HL-60 (cell line): ENCODE data around the gene RNLS.

ENCODE experiments used
- DNase-seq, 2 experiments: peaks; one replicate each; pipeline ENCODE4 v3.0.0-alpha.2; 2010 to 2020; ENCODE audit warnings: low read depth in 1 of 2, low spot score in 1 of 2
- H3K27ac ChIP-seq: fragments of 250-450 bp; sonication (Bioruptor Pico); replicated peaks from 2 replicates; pipeline ENCODE4 v1.5.1; 2020; ENCODE audit warnings: mild to moderate bottlenecking, moderate library complexity
- H3K27me3 ChIP-seq: fragments of 250-450 bp; sonication (Bioruptor Pico); 2 replicates; pipeline ENCODE4 v1.5.1; 2021; ENCODE audit warnings: mild to moderate bottlenecking, moderate library complexity; ENCODE audit not compliant: insufficient read depth, poor library complexity, severe bottlenecking
- H3K4me3 ChIP-seq: replicated peaks from 2 replicates; pipeline ENCODE4 v1.5.1; 2011; ENCODE audit warnings: mild to moderate bottlenecking, control low read depth, low read length; ENCODE audit not compliant: insufficient read depth
- CTCF ChIP-seq: IDR thresholded peaks from one replicate; pipeline ENCODE4 v1.5.1; 2011; ENCODE audit warnings: low read length, control low read depth, inconsistent platforms; ENCODE audit not compliant: insufficient read depth
- GABPA ChIP-seq: IDR thresholded peaks from 2 replicates; pipeline ENCODE4 v1.6.1; 2012; ENCODE audit warnings: low read depth
- POLR2AphosphoS5 ChIP-seq: IDR thresholded peaks from 2 replicates; pipeline ENCODE4 v1.6.1; 2012; ENCODE audit warnings: low read depth
- SPI1 ChIP-seq: IDR thresholded peaks from 2 replicates; pipeline ENCODE4 v1.6.1; 2012; ENCODE audit warnings: low read depth, mild to moderate bottlenecking, borderline replicate concordance
- TF ChIP-seq, protein P1 (sequence below): IDR thresholded peaks from 2 replicates; pipeline ENCODE4 v1.6.1; 2012; ENCODE audit warnings: low read depth; ENCODE audit not compliant: insufficient replicate concordance

RNLS gene

DNA sequence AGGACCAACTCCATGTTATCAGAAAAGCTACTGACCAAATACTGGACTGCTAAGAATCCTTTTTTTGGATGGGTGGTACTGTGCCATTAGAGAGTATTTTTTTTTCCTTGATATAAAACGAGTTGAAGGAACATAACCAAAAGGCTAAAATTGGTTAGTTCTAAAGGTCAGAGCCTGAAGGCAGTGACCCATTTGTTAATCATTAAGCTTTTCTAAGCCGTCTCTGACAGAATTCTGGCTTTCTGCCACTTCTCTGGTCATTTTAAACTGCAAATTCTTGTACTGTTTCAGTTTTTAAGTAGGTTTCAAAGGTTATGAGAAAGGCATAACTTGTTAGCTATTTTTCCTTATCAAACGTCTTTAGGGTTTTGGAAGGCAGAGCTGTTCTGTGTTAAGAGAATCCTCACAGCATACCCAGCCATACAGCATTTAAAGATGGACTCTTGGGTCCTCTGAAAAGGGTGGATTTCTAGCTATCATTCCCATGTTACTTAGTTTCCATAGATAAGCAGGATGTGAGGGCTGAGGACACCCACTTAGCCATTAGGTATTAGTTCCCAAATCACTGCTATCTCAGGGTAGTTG is 196.8 kb downstream of the RNLS start:
- no peak for DNase-seq
- peak overlapping the region; percentile 99 for H3K27ac ChIP-seq
- no peak overlapping the region for H3K4me3 ChIP-seq

DNA sequence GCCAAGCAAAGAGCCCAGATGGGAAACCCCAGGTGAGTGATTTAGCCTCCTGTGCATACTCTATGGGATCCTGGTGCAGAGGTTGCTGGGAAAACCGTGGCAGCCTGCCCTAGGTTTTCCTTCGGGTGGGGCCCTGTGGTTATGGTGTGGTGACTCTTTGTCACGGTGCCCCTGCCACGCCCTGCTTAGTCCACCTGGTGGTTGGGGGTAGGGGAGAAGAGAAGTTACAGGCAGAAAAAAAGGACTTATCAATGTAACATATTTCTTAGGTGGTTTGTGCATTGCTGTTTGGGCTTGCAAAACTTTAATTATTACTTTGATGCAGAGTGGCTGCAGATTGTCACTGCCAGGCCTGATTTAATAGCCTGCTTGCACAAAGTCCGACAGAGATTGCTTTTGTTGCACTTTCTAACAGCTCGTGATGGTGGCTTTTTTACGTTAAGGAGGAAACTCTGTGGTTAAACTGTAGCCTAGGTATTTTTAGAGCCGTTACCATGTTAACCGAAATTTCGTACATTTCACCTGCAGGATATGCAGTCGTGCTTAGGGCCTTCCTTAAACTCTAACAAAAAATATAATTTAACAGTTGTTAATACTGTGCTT is 197.4 kb downstream of the RNLS start:
- peak overlapping the region; percentile 99 for H3K27ac ChIP-seq
- no peak overlapping the region for H3K4me3 ChIP-seq
- DNase-seq: peak in 1 of 2 experiments; percentile 91
- H3K27me3 ChIP-seq: no peaks in the 10 kb centered on the region
- TF ChIP-seq, protein P1, sequence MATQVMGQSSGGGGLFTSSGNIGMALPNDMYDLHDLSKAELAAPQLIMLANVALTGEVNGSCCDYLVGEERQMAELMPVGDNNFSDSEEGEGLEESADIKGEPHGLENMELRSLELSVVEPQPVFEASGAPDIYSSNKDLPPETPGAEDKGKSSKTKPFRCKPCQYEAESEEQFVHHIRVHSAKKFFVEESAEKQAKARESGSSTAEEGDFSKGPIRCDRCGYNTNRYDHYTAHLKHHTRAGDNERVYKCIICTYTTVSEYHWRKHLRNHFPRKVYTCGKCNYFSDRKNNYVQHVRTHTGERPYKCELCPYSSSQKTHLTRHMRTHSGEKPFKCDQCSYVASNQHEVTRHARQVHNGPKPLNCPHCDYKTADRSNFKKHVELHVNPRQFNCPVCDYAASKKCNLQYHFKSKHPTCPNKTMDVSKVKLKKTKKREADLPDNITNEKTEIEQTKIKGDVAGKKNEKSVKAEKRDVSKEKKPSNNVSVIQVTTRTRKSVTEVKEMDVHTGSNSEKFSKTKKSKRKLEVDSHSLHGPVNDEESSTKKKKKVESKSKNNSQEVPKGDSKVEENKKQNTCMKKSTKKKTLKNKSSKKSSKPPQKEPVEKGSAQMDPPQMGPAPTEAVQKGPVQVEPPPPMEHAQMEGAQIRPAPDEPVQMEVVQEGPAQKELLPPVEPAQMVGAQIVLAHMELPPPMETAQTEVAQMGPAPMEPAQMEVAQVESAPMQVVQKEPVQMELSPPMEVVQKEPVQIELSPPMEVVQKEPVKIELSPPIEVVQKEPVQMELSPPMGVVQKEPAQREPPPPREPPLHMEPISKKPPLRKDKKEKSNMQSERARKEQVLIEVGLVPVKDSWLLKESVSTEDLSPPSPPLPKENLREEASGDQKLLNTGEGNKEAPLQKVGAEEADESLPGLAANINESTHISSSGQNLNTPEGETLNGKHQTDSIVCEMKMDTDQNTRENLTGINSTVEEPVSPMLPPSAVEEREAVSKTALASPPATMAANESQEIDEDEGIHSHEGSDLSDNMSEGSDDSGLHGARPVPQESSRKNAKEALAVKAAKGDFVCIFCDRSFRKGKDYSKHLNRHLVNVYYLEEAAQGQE: no peak
- TF ChIP-seq CTCF (no peak), SPI1 (peak; percentile 19; the same call in 1 of the 2 replicates), GABPA (no peak), POLR2AphosphoS5 (peak; percentile 62)

More for the DNA sequence above, 196.8 kb downstream of the RNLS start:
- TF ChIP-seq CTCF (no peak), GABPA (no peak), SPI1 (no peak), POLR2AphosphoS5 (no peak)
- TF ChIP-seq, protein P1: no peak
- no peaks in the 10 kb centered on the region for H3K27me3 ChIP-seq

DNA sequence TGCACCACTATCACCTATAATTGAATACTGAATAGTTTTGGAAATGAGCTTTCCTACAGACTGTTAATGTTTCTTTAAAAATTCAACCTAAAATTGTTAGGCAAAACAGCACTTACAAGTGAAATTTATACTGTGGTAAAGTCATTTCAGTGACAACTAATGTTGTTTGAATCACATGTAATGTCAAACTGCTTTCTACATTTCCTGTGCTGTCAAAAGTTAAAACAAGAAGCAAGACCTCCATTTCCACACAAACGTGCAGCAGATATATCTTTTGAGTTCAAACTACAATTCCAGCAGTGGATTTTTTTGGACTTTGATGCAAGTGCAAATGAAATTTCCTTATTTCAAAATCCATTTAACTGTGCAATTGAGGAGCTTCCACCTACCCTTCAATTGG is 199.8 kb downstream of the RNLS start:
- TF ChIP-seq CTCF (no peak), SPI1 (no peak)
- H3K27ac ChIP-seq: peak overlapping the region; percentile 99
- peak in 1 of 2 experiments; percentile 30 for DNase-seq
- no peak overlapping the region for H3K4me3 ChIP-seq
- H3K27me3 ChIP-seq: no peaks in the 10 kb centered on the region

- TF ChIP-seq, protein P1: no peak
- no peak for TF ChIP-seq CTCF
- TF ChIP-seq GABPA: no peak
- TF ChIP-seq POLR2AphosphoS5: no peak
- TF ChIP-seq SPI1: no peak
- peak overlapping the region; percentile 99 for H3K27ac ChIP-seq
- no peak for DNase-seq
- H3K4me3 ChIP-seq: no peak overlapping the region
- H3K27me3 ChIP-seq: no peaks in the 10 kb centered on the region
Measured at GRCh38 chr10:88382699-88383098, 200.4 kb downstream of the RNLS start.
